HG03565 (cell line): Measurements from ENCODE around the gene RASSF4.
A peak's percentile ranks its signal among the peaks of the same experiment; 100 is the strongest.

Experiments used
- ATAC-seq: cut with Tn5 transposase; IDR thresholded peaks from one replicate; pipeline ENCODE4 v1.9.1; 2021; ENCODE audit warnings: mild to moderate bottlenecking, moderate library complexity; ENCODE audit not compliant: unreplicated experiment

The RASSF4 gene

DNA sequence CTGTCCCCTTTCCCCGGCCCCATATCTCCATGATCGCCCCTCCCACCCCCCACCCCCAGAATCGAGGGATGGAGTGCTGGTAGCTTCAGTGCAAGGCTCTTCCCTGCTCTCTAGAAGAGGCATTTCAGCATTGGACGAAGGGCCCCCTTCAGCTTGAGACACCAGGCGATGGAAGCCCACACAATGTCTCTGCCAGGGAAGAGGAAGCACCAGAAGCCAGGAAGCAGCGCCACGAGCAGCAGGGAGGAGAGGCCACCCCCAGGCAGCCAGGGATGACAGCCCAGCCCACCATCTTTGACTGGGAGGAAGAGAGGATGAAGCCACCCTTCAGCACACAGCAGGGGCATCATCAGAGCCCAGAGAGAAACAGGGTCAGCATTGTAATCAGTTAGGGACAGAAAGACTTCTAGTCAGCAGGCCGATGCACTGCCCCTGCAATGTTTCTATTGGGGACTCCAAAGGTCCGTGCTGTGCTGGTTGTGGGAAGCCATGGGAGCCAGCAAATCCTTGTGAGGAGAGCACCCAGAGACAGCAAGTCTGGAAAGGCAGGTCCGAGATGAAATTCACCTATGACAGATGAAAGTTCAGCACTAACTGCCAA lies 32.8 kb upstream of the RASSF4 start:
- no peak for ATAC-seq

GRCh38 chr10:44927352-44927751 lies 32.2 kb upstream of the RASSF4 start:
- no peak for ATAC-seq

- ATAC-seq: no peak
Measured at GRCh38 chr10:44928462-44928861, 31.1 kb upstream of the RASSF4 start.

DNA sequence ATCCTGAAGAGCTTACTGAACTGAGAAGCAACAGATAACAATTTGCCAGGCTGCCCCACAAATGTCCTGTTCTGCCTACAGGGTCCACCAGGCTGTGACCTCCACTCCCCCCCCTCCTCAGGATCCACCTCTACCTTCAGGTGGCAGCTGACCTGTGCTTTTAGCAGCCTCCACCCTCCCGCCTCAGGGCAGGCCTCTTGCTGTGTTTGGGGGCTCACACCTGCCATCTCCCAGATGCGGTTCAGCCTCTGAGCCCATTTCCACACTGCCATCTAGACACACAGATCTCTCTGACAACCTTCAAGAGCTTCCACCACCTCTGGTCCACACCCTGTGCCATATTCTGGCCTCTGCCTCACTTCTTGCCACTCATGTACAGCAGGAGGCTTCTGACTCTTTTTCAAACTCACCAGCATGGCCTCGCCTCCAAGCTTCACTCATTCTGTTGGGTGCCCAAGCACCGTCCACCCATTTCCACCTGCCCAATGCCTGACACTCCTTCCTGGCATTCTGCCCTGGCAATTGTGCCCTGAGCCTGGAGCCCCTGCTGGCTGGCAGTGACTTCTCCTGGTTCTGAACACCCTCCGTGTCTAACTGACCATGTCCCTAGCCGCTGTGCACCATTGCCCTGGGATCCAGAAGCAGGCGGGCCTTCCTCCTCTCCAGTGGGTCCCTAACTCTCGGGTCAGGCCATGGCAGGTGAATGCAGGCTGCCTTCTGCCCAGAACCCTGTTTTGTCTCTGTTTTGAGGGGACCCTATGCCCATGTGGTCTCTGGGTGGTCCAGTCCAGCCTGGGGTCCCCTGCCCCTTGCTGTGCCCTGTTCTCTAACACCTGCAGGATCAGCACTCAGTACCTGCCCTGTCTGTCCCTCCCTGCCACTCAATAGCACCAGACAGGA lies 30.0 kb upstream of the RASSF4 start:
- no peak for ATAC-seq

- ATAC-seq: no peak
Measured at GRCh38 chr10:44930904-44931620, 28.5 kb upstream of the RASSF4 start.

- no peak for ATAC-seq
Measured at GRCh38 chr10:44931621-44932516, 27.7 kb upstream of the RASSF4 start.

DNA sequence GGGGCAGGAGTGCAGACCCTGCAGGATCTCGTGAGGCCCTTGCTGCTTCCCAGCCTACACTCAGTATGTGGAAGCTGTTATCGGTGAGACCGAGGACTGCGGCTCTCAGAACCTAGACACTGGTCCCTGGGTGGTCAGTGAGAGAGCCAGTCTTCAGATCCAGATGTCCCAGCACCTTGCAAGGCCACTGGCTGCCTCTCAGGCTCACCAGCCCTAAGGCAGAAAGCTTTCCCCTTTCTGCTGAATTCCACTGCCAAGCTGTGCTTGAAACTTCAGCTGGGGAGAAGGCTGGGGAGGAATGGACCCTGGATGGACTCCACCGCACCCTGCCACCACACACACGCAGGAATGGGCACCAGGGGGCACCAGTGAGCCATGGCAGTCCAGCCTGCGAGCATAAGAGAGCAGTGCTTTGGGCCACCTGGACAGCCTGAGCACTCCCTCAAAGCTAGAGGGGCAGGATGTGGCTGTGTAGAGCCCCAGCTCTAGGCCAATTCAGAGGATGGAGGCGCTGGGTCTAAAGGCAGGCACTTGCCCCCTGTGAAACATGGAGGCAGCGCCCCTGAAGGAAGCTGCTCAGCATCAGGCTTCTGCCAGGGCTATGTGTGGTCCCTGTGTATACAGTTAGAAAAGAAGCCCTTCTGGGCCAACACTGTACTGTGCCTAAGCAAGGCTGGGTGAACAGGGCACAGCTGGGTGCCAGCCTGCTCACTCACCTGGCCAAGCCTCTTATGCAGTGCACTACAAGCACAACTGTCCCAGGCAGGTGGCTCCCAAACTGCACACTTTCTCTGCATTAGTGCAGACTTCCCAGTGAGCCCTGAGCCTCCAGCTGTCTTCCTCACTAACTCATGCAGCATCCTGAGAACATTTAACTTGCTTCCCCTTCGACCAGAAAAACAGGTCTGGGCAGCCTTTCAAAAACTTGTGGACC lies 26.8 kb upstream of the RASSF4 start:
- ATAC-seq: peak; percentile 91

DNA sequence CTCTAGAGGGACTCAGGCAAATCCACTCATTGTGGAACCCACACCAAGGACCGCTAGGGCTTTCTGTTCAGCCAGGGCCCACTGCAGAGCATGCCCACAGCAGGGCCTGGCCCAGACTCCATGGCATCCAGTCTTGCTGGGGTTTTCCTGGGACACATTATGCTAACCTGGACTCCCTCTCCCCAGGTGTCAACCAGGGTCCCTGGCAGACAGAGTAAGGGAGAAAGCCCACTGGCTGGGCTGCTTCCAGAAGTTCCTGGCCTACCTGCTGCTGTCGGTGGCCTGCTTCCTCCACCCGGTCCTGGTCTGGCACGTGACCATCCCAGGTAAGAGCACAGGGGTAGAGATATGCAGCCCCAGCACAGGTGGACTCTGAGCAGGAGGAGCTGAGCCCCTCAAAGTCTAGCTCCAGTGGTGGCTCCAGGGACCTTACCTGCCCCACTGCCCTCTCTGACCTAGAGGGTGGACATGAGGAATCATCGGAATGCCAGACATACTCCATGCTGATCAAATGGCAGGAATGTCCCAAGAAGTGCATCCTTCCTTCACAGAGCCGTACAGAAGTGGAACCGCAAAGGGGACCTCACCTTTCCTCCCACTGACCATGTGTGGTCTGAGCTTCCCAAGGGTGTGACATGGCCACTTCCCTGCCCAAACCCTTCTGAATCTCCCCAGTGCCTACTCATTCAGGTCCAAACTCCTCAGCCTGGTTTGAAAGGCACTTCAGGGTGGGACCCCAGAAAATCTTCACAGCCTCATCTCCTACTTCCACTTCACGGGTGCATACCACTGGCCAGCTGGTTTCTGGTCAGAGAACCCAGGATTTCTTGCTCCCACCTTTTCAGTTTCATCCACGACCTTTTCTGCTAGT lies 25.9 kb upstream of the RASSF4 start:
- ATAC-seq: no peak

GRCh38 chr10:44934416-44935200 lies 25.0 kb upstream of the RASSF4 start:
- no peak for ATAC-seq

DNA sequence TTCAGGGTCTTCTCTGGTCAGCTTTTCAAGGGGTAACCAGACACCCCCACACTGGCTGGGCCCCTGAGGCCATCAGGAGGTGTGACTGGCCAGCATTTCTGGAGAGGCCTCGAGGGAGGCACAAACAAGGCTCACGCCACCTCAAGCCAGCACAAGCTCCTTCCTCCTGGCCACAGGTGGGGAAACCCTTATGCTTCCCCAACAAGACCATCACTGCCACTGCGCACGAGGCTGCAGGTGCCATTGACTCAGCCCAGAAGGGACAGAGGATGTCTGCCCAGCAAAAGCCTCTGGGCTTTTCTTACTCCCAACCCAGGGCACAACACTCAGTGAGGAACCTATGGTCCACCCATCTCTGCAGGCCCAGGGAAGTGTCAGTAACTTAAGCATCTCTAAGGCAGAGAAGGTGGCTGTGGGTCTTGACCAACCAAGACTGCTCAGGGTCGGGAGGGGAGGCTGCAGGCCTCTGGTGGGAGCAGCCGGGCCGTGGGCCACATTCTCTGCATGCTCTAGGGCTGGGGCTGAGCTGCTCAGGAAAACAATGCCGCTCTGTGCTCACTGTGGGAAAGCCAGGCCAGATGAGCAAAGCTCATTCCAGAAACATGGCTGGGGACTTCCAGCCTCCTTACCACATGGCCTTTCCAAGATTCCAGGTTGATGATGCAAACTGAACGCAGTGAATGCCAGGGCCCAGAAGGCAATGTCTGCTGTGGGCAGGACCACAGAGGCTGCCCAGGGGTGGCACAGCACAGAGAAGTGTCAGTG lies 24.2 kb upstream of the RASSF4 start:
- no peak for ATAC-seq

DNA sequence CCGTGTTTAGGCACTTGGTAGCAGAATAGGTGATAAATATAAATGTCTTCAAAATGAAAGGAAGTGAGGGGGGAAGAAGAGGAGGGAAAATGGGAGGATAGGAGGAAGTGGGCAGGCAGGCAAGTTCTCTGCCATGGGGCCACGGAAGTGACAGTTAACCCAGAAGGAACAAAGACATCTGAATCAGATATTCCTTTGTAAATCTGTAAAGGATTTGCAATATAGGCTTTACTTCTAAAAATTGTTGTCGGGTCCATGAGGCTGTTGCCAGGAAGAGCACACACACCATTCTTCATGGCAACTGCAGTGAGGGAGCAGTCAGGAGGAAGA lies 23.7 kb upstream of the RASSF4 start:
- ATAC-seq: no peak

GRCh38 chr10:44936314-44936975 lies 23.2 kb upstream of the RASSF4 start:
- ATAC-seq: no peak

DNA sequence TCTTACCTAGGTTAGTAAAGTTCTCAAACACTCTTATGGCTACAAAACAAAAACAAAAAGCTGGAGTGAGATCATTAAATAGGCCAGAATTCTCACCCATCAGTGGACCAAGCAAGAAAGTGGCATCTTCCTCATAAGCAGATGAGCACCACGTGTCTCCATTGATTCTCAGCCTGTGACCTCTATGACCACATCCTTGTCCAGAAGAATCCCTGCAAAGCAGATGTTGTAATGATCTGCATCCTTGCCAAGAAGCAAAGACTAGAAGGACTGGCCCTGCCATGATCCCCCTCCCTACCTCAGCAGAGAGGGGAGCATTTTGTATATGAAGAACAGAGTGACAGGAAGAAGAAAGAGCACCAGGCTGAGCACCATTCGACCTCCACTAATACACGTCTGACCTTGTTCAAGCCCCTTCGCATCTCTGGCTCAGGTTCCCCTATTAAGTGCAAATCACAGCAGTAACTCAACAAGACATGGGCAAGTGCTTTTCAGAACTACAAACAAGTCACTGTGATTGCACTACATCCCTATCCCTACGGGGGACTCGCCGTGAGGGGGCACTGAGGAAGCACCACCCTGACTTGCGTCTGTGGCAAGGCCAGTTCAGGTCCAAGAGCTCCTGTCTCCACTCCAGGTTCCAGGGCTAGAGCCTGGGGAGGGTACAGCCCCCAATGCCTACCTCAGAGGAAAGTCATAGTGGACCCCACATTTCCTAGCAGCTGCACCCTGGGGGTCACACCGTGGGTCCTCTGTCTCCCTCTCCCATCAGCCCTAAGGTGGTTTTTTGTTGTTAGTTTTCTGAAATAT lies 22.2 kb upstream of the RASSF4 start:
- no peak for ATAC-seq

GRCh38 chr10:44938956-44939355 lies 20.6 kb upstream of the RASSF4 start:
- no peak for ATAC-seq

DNA sequence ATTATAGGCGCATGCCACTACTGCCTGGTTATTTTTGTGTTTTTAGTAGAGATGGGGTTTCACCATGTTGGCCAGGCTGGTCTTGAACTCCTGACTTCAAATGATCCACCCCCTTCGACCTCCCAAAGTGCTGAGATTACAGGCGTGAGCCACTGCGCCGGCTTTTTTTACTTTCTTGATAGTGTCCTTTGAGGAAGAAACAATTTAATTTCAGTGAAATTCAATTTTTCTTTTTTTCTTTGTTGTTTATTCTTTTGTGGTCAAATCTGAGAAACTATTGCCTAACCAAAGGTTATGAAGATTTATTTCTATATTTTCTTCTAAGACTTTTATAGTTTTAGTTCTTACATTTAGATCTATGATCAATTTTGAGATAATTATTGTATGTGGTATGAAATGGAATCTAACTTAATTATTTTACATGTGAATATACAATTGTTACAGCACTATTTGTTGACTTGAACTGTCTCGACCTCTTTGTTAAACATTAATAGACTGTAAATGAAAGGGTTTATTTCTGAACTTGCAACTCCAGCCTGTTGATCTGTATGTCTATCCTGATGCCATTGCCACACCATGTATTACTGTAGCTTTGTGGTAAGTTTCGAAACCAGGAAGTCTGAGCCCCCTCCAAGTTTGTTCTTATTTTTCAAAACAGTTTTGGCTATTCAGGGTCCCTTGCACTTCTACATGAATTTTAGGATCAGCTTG lies 19.8 kb upstream of the RASSF4 start:
- ATAC-seq: no peak
